ENCODE results near the gene NKAIN4. TPM values are rescaled to one million over a fixed set of nuclear protein-coding genes. Genes with fewer than 3 reads are reported as not detected.

NKAIN4 gene
- total RNA-seq, 3 donors from 2014 or later = not detected

DNA sequence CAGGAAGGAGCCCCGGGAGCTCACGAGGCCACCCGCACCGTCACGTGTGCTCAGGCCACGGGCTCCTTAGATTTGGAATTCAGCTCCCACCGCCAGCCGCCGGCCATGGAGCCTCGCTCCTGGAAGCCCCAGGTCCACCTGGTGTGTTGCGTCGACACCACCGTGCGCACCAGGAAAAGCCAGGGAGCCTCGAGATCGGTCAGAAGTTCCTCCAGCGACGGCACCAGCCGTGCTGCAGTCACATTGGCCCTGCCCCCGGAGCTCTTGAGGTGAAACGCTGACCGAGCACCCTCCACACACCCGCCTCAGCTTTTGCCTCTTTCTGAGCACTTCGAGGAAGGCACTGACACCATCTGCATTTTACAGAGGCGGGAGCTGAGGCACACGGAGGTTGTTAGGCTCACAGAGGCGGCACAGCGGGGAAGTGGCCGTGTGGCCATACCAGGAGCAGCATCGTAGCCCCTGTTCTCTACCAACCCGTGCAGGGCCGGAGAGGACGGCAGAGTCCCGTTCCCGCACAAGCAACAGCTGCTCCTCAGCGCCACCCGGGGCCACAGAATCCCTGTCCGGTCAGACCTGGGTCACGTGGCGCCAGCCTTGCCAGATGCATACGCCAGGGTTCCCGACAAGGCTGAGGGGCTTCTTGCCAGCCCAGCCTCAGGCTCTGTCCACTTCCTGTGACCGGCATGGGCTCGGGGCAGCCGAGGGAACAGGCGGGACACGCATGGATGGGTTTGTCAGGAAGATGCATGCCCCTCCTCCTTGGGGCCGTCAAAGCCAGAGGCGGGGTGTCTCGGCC, 7.6 kb downstream of the NKAIN4 start:
- Histone ChIP-seq H3K36me3 (no peaks in the 10 kb centered on the region), H3K9me3 (no peaks in the 10 kb centered on the region), H3K27ac (no peak overlapping the region), H3K27me3 (peaks cover 0 to 68% of the 10 kb centered on the region in 2 donors), H3K4me1 (no peaks in the 10 kb centered on the region), H3K4me3 (peak overlapping the region in 1 of 3 donors; percentile 15)
- DNase-seq (ENCODE audit: low spot score in 2 of 2) = no peak
- TF ChIP-seq, protein P1, sequence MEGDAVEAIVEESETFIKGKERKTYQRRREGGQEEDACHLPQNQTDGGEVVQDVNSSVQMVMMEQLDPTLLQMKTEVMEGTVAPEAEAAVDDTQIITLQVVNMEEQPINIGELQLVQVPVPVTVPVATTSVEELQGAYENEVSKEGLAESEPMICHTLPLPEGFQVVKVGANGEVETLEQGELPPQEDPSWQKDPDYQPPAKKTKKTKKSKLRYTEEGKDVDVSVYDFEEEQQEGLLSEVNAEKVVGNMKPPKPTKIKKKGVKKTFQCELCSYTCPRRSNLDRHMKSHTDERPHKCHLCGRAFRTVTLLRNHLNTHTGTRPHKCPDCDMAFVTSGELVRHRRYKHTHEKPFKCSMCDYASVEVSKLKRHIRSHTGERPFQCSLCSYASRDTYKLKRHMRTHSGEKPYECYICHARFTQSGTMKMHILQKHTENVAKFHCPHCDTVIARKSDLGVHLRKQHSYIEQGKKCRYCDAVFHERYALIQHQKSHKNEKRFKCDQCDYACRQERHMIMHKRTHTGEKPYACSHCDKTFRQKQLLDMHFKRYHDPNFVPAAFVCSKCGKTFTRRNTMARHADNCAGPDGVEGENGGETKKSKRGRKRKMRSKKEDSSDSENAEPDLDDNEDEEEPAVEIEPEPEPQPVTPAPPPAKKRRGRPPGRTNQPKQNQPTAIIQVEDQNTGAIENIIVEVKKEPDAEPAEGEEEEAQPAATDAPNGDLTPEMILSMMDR (IDR thresholded peaks at IDR 0.05) = no peak
- TF ChIP-seq POLR2A (IDR thresholded peaks at IDR 0.05) = no peak
- TF ChIP-seq POLR2AphosphoS5 (IDR thresholded peaks at IDR 0.05) = no peak
- intact Hi-C loops (cut with DNase I; ENCODE audit: low total_unique reads) = no loop called here

DNA sequence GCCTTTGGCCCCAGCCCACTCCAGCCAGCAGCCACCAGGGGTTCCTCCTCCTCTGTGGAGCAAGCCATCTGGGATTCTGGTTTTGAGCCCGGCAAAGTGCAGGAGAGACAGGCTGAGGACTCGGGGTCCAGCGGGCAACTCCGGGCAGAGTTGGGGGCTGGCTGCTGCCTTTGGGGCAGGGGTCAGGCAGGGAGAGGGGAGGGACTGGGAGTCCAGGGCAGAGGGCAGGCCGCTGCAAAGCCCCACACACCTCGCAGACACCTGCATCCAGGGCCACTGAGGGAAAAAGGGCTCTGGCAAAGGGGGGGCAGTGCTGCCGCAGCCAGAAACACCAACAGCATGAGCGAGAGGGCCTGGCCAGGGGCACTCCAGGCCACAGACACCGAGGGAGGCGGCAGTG, 9.8 kb downstream of the NKAIN4 start:
- TF ChIP-seq POLR2A (IDR thresholded peaks at IDR 0.05) (no peak), POLR2AphosphoS5 (IDR thresholded peaks at IDR 0.05) (no peak)
- TF ChIP-seq, protein P1 (IDR thresholded peaks at IDR 0.05) = no peak
- H3K4me1 ChIP-seq = no peaks in the 10 kb centered on the region
- no peaks in the 10 kb centered on the region for H3K9me3 ChIP-seq
- intact Hi-C loops (cut with DNase I; ENCODE audit: low total_unique reads) = no loop called here
- no peak overlapping the region for H3K4me3 ChIP-seq
- H3K27me3 ChIP-seq = peaks cover 0 to 62% of the 10 kb centered on the region in 2 donors
- no peaks in the 10 kb centered on the region for H3K36me3 ChIP-seq
- no peak for DNase-seq (ENCODE audit: low spot score in 2 of 2)
- H3K27ac ChIP-seq = no peak overlapping the region

- H3K4me3 ChIP-seq = no peak overlapping the region
- no peaks in the 10 kb centered on the region for H3K36me3 ChIP-seq
- H3K4me1 ChIP-seq = no peaks in the 10 kb centered on the region
- intact Hi-C loops (cut with DNase I; ENCODE audit: low total_unique reads) = no loop called here
- TF ChIP-seq, protein P1 (IDR thresholded peaks at IDR 0.05) = no peak
- TF ChIP-seq POLR2A (IDR thresholded peaks at IDR 0.05) = no peak
- H3K27me3 ChIP-seq = peaks cover 0 to 57% of the 10 kb centered on the region in 2 donors
- no peak overlapping the region for H3K27ac ChIP-seq
- no peaks in the 10 kb centered on the region for H3K9me3 ChIP-seq
- DNase-seq (ENCODE audit: low spot score in 2 of 2) = no peak
These were observed 10.5 kb downstream of the NKAIN4 start for GRCh38 chr20:63243604-63244247.

DNA sequence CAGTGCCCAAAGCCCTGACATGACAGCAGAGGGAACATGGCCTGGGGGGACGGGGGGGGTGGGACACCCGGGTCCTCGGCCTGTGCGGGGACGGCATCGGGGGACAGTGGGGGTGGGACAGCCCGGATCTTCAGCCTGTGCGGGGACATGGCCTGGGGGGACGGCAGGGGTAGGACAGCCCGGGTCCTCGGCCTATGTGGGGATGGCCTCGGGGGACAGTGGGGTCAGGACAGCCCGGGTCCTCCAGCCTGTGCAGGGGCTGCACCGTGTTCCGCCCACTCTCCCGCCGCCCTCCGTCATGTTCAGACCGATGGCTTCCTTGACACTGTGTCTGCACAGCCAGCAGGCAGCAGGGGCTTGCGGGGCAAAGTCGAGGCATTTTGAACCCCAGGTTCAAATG, 11.5 kb downstream of the NKAIN4 start:
- no peaks in the 10 kb centered on the region for H3K4me1 ChIP-seq
- H3K4me3 ChIP-seq = no peak overlapping the region
- H3K9me3 ChIP-seq = no peaks in the 10 kb centered on the region
- intact Hi-C loops (cut with DNase I; ENCODE audit: low total_unique reads) = no loop called here
- DNase-seq (ENCODE audit: low spot score in 2 of 2) = no peak
- peaks cover 0 to 47% of the 10 kb centered on the region in 2 donors for H3K27me3 ChIP-seq
- H3K27ac ChIP-seq = no peak overlapping the region
- no peaks in the 10 kb centered on the region for H3K36me3 ChIP-seq
- TF ChIP-seq, protein P1 (IDR thresholded peaks at IDR 0.05) = no peak
- TF ChIP-seq POLR2AphosphoS5 (IDR thresholded peaks at IDR 0.05) (no peak), POLR2A (IDR thresholded peaks at IDR 0.05) (no peak)

GRCh38 chr20:63241272-63241671, 13.0 kb downstream of the NKAIN4 start:
- TF ChIP-seq POLR2AphosphoS5 (IDR thresholded peaks at IDR 0.05) (no peak), POLR2A (IDR thresholded peaks at IDR 0.05) (no peak)
- TF ChIP-seq, protein P1 (IDR thresholded peaks at IDR 0.05) = no peak
- no peak for DNase-seq (ENCODE audit: low spot score in 2 of 2)

More at GRCh38 chr20:63241272-63241671, 13.0 kb downstream of the NKAIN4 start:
- intact Hi-C loops (cut with DNase I; ENCODE audit: low total_unique reads) = no loop called here
- Histone ChIP-seq H3K27me3 (peaks cover 0 to 41% of the 10 kb centered on the region in 2 donors), H3K36me3 (no peaks in the 10 kb centered on the region), H3K27ac (no peak overlapping the region), H3K4me3 (no peak overlapping the region), H3K4me1 (no peaks in the 10 kb centered on the region), H3K9me3 (no peaks in the 10 kb centered on the region)

Measured in breast epithelium (tissue), 4 donors.